ENCODE data around the gene AGT.
"Not testable (repeated sequence)": the region's sequence is repeated elsewhere in the genome, so short reads cannot be mapped to it uniquely, and the experiment has no call there.

Gene AGT

DNA sequence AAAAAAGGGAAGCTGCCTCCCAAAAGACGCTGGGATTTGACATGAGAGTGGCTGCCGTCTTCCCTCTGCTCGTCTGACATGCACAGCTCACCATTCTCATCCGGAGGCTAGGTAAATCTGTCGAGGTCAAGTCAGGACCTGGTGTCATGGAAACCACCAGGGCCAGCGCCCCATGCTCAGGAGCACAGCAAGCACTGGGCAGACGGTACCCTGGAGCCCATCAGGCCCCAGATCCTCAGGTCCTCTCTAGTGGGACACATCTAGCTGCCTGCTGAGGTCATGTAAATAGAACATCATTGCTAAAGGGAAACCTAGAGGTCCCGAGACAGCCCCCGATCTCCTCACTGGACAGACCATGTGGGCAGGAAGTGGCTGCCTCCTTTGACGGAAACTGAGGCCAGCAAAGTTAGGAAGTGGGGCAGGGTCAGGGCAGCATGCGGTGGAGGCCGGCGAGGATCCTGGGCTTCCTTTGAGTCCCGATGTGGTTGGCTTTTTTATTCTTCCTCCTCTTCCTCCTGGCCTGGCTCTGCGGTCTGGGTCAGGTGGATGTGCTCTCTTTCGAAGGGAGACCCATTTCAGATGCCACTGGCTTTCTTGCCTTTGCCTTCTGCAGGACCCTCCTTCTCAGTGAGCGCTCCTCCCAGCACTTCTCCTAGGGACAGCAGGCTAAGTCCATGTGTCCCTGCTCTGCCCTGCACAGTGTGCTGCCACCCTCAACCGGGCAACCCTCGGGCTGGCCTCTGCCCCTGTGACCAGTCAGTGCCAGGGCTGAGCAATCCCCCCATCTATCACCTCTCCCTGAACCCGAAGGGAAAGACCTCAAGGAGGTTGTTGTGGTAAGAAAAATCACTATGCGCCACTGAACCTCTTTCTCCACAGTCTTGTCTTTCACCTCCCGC lies 5.9 kb downstream of the AGT start:
- no peak for DNase-seq (ENCODE audit: low read depth)

DNA sequence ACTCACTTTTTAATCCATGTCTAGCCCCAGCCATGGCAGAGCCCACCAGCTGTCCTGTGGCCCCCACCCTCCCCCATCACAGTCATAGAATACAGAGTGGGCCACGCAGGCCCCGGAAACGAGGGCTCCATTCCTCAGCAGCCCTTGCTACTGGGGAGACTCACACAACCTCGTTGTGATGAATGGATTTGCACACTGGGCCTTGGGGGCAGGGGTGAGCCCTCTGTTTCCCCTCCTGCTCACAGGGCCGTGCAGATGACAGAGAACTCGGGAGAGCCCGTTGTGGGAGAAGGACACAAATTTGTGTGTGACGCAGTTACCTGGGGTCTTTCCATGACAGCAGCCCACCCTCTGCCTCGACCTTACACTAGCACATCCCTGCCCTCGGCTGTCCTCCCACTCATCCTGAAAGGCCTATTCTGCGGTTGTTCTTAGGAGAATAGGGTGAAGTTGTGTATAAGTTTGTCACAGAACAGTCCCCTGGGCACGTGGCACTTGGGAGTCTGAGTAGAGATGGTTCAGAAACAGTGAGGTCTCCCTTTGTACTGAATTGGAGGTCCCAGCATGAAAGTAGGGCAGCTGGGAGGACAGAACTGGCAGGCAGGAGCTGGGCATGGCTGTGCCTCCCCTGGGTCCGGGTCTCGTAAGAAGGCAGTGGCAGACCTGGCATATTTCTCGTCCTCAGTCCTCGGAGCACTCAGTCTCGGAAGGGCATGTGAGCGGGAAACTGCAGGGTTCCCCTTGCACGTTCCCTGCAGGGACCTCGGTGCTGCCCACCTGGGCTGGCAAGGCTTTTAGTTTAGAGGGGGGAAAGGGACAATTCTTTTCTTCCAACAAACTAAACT lies 6.8 kb downstream of the AGT start:
- no peak for DNase-seq (ENCODE audit: low read depth)

DNA sequence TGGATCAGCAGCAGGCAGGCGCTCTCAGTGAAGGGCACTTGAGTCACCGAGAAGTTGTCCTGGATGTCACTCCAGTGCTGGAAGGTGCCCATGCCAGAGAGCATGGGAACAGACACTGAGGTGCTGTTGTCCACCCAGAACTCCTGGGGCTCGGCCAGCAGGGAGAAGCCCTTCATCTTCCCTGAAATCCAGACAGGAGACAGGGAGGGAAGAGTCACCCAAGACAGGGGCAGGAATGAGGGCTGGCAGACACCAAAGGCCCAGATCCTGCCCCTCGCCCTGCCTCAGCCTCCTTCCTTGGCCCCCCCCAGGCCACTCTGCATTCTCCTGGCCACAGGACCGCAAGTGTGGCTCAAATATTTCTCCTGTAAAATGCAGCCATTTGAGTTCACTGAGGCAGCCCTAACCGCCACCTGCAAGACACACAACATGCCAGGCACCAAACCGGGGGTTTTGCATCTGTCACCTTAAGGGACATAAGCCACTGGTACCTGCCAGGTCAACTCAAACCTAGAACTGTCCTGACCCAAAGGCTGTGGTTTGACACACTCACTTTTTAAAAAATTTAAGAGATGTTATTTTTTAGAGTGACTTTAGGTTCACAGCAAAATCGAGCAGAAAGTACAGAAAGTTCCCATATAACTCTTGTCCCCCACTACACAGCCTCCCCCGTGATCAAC lies 7.8 kb downstream of the AGT start:
- DNase-seq (ENCODE audit: low read depth) = no peak

DNA sequence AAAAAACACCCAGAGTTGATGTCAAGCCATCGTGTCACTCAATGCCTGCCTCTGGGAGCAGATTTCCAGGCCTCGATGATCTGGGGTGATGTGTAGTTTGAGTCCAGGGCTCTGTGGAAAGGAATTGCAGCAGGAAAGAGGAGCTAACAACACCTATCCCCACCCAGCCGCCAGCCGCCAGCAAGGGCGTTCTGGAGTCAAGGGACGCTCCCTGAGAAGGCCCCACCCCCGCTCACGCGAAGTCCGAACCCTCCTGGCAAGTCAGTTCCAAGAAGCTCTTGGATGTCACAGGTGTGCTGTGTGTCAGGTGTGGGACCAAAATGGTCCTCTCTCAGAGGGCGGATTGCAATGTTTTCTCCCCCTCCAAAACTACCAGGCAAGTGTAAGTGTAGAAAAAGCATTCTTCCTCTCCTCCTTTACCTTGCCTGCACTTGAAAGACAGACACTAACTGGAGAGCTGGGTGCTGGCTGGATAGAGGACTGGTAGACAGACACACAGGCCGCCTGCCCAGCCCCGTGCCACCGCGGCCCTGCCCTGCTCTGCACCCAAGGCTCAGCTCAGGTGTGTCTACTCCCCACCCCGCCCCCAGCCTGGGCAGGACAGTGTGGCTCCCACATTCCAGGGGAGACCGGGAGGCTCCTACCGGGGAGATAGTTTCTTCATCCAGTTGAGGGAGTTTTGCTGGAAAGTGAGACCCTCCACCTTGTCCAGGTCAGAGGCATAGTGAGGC lies 8.5 kb downstream of the AGT start:
- no peak for DNase-seq (ENCODE audit: low read depth)

DNA sequence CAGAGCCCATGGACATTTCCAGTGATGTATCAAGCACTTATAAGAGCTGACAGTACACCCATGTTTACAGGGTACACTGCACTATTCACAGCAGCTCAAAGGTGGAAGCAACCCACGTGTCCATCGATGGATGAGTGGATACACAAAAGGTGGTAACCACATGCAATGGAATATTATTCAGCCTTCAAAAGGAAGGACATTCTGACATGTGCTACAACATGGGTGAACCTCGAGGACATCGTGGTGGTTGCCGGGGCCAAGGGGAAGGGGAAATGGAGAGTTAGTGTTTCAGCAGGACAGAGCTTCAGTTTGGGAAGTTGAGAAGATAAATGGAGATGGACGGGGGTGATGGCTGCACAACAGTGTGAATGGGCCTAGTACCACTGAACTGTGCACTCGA lies 9.1 kb downstream of the AGT start:
- DNase-seq (ENCODE audit: low read depth) = no peak

DNA sequence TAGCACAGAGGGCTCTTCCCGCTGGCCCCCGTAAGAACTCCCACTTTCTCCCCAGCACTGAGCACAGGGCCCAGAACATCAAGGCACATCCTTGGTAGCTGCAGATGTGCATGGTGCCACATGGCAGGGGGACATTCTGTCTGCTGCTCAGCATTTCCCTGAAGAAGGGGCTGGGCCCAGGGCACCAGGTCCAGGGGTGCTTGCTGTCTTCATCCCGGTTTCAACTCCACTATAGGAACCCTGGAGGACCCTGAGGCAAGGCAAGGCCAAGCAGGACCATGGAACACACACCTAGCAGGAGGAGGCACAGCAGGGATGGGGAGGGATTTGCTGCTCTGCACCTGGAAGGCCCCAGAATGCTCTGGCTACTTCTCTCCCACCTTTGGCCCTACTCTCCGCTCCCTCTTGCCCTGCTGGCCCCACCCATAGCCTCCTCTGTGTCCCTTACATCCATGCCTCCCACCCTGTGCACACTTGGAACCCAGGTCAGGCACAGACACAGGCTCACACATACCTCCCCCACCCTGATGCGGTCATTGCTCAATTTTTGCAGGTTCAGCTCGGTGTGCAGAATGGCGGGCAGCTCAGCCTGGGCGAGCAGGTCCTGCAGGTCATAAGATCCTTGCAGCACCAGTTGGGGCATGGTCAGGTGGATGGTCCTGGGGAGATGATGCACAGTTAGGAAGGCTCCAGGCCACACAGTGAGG lies 10.1 kb downstream of the AGT start:
- no peak for DNase-seq (ENCODE audit: low read depth)

DNA sequence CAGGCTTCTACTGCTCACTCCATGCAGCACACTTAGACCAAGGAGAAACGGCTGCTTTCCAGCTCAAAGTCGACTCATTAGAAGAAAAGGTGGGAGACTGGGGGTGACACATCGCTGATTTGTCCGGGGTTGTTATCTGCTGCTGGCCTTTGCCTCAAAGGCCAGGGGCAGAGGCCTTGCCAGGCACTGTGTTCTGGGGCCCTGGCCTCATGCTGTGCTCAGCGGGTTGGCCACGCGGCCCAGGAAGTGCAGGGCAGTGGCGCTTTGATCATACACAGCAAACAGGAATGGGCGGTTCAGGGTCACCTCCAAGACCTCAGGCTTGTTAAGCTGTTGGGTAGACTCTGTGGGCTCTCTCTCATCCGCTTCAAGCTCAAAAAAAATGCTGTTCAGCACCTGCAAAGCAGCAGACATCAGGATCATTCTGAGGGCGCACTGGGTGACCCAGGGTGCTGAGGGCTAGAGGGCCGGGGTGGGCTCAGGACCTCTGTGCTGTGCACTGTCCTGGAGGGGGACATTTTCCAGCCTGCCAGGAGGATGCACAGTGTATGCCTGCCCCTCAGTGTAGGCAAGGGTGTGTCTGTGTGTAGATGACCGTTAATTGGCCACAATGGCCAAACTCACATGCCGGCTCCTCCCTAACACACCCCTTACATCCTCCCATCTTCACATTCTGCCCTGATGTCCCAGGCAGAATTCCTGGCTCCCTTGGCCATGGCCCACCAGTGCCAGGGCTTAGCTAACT lies 10.8 kb downstream of the AGT start:
- DNase-seq (ENCODE audit: low read depth) = no peak

DNA sequence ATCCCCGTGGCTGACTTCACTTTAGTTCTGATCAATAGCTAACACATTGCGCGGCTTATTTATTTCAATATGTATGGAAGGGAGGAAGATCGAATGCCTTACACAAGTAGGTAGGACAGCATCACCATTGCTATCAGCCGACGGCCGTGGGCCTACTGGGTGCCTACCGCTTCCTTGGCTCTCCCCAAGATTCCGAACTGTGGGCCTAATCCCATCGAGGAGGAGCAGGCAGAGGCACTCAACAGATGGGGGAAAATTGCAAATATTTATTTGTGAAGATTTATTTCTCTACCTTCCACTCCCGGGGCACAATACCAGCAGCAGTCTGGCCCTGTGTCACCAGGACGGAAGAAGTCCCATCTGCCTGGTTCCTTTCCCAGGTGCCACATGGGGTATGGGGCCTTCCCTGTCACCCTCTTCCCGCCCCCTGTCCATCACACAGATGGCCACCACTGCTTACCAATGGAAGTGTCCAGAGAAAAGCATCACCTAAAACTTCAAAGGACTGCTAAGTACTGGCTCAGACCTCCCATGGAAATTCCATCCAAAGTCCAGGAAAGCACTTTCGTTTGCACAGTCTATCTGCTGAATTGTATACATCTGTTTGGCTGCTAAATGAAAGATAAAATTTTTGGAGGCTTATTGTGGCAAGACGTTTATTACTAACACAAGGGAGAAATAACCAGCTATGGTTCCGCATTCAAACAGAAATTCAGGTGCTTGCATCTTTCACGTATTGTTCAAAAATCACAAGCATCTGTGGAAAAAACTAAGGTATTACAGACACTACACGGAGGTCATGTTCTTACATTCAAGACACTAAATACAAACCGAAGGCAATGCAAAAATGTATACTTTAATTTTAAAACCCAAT lies 11.8 kb downstream of the AGT start:
- DNase-seq (ENCODE audit: low read depth) = no peak

DNA sequence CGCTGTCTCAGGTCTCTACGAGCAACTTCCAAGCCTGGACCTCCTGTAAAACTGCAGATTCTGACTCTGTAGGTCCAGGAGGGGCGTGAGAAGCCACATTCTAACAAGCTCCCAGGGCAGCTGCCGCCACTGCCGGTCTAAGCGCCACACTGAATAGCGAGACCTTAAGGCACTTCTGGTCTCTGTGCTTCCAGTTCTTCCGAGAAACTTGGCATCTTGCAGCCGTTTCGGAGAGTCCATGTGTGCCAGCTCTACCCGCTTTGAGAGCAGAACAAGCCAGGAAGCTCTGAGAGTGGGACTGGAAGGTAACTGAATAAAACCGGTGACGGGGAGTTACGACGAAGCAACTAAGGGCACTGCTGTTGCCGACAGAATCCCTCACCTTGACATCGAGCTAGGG lies 12.5 kb downstream of the AGT start:
- DNase-seq (ENCODE audit: low read depth) = no peak

DNA sequence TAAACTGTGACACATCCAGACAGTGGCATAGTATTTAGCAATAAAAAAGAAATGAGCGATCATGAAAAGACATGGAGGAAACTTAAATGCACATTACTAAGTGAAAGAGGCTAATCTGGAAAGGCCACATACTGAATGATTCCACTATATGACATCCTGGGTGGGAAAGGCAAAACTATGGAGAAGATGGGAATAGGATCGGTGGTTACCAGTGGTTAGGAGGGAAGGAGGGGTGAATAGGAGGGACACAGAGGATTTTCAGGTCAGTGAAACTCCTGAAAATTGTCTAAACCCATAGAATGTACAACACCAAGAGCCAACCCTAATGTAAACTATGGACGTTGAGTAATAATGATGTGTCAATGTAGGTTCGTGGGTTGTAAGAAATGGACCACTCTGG lies 13.8 kb downstream of the AGT start:
- DNase-seq (ENCODE audit: low read depth) = no peak

DNA sequence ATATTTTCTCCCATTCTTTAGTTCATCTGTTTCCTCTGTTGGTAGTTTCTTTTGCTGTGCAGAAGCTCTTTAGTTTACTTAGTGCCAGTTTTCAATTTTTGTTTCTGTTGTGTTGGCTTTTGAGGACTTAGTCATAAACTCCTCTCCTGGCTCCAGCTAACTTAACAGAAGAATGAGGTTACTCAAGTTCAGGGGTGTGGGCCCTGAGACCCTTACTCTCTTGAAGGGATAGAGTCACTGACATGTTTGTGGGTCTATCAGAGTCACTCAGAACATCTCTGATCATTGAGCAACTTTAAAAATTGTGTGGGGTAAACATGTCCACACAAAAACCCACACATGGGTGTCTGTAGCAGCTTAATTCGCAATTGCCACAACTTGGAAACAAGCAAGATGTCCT lies 14.2 kb downstream of the AGT start:
- DNase-seq (ENCODE audit: low read depth) = no peak

DNA sequence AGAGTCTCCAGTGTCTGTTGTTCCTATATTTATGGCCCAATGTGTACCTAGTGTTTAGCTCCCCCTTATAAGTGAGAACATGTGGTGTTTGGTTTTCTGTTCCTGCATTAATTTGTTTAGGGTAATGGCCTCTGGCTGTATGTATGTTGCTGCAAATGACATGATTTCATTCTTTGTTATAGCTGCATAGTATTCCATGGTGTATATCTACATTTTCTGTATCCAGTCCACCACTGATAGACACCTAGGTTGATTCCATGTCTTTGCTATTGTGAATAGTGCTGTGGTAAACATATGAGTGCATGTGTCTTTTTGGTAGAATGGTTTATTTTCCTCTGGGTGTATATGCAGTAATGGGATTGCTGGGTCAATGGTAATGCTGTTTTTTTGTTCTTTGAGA lies 15.0 kb downstream of the AGT start:
- not testable (repeated sequence) for DNase-seq (ENCODE audit: low read depth)

DNA sequence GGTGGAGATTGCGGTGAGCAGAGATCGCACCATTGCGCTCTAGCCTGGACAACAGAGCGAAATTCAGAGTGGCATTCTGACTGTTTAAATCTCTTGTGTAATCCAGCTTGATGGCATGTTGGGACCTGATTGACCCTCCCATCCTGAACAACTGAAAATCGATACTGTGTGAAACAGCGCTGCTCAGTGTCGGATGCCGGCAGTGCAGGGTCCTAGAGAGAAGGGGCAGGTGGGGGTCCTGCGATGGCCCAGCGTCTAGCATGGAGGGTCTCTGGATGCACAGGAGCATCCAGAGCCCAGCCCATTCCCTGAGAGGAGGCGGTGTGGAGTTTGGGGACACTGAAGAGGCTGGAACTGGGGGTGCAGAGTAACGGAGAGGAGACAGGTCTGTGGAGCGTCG lies 15.8 kb downstream of the AGT start:
- DNase-seq (ENCODE audit: low read depth) = no peak

DNA sequence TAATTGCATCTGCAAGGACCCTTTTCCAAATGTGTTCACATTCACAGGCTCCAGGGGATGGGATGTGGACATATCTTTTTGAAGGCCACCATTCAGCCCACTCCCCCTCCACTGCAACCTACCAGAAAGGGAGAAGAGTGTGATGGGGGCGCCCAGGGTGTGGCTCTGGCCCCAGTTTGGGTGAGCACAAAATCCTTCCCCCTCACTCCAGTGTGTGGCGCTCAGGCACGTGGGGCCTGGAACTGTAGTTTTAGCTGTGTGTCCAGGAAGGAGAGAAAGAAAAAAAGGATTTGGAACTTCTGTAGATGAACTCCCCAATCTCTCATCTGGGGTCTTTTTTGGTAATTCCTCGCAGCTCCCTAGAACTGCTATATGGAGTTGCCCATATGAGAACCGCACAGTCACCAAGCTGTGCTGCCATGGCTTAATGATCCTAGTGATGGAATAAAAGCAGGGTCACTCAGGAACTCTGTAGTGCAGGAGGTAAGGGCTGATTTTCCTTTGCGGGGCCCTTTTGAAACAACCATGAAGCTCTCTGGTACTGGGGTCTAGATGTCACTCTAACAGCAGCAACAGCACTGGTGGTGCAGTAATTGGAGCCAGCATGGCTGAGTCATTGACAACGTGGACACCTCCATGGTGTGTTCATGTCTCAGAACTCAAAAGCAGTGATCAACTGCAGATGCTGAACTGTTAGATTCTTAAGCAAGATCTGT lies 17.0 kb downstream of the AGT start:
- DNase-seq (ENCODE audit: low read depth) = no peak

DNA sequence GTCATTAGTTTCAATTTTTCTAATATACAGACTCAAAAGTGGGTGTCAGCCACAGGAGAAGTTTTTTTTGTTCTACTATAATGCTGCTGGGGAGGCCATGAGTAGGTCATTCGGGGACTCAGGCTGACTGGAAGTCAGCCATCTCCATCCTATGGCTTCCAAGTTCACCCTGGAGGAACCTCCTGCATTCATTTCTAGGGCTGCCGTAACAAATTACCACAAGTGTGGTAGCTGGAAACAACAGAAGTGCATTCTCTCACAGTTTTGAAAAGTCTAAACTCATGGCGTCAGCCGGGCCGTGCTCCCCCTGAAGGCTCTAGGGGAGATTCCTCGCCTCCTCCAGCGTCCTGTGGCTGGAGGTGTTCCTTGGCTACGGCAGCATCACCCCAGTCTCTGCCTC lies 17.7 kb downstream of the AGT start:
- no peak for DNase-seq (ENCODE audit: low read depth)

DNA sequence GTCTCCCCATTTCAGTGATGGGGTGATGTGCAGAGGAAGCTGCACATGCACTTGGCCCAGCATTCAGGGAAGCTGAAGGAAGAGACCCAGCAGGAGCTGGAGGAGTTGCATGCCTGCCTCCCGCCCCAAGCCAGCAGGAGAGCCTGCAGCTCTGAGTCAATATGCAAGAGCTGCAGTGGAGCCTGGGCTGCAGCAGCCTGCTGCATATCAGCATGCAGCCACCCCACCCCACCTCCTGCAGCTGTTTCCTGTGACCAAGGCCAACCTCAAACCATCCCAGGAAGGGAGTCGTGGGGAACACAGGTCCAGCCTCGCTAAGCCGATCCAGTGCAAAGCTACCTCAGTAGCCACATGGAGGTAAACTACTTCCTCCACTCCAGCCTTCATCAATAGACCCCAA lies 18.9 kb downstream of the AGT start:
- DNase-seq (ENCODE audit: low read depth) = no peak

DNA sequence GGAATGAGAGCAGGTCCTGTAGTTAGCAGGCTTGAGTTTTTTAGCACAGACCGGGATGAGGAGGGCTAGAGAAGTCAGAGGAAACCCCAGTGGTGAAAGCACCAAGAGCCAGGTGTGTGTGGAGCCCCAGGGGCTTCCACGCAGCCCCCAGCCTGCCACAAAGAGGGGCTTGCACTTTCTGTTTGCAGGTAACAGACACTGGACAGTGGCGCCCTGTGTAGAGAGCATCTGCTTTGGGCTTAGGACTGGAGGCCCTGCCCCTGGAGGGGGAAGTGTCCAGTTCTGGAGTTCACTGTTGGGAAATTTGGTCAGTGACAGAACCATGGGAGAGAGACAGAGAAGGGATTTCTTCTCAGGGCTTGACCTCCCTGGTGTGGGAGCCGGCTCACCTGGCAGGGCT lies 19.5 kb downstream of the AGT start:
- DNase-seq (ENCODE audit: low read depth) = no peak

DNA sequence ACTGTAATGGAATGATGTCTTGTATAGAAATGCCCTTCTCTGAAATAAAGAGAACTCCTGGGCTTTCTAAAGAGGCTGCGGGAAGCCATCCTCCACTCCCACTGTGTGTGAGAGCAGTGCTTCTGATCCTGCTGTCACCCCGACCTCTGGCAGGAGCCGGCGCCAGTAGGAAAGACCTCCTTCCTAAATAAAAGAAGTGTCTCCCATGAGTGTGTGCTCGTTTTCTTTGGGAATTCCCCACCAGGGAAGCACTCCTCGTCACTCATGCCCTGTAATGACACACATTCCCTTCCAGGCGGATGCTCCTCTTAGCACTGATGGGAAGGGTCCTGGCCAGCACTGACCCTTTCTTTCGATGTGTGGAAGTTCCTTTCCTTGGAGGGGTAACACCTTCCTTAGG lies 20.1 kb downstream of the AGT start:
- DNase-seq (ENCODE audit: low read depth) = no peak

DNA sequence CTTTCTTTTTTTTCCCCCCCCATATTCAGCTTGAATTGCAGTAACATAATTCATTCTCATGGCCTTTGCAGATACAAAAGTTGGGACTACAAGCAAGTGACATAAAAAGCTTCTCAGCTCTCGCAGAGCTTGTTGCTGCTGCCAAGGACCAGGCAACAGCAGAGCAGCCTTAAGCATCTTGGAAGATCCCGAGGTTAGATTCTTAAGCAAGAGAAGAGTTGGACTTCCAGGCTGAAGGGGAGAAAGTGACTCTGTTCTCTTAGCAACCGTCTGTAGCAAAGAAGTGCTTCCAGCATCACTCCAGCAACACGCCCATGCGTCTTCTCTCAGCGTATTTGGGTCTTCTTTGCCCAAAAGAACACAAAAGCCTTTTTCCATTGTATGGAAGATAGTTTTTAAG lies 20.7 kb downstream of the AGT start:
- DNase-seq (ENCODE audit: low read depth) = no peak
